GM21447 (cell line): Measurements from ENCODE around the gene FAM168A.

Experiments
- ATAC-seq: cut with Tn5 transposase; IDR thresholded peaks from one replicate; pipeline ENCODE4 v1.9.1; 2021; ENCODE audit not compliant: unreplicated experiment

The FAM168A gene

DNA sequence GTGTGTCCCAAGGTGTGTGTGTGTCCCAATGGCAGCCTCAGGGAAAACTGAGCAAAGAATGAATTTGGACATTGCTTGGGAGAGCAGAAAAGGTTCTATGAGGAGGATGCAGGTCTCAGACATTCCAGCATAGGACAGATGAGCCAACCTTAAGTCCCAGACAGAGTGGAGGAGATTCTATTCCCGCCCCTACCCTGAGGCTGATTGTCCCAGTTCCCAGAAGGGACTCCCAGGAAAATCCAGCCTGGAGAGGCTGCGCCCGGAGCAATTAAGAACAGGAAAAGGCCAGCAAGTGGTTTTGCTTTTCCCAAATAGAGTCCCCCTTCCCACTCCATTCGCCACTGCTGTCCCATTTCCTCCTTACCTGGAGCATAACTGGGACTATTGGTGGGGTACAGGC is 167.6 kb downstream of the FAM168A start:
- no peak for ATAC-seq

DNA sequence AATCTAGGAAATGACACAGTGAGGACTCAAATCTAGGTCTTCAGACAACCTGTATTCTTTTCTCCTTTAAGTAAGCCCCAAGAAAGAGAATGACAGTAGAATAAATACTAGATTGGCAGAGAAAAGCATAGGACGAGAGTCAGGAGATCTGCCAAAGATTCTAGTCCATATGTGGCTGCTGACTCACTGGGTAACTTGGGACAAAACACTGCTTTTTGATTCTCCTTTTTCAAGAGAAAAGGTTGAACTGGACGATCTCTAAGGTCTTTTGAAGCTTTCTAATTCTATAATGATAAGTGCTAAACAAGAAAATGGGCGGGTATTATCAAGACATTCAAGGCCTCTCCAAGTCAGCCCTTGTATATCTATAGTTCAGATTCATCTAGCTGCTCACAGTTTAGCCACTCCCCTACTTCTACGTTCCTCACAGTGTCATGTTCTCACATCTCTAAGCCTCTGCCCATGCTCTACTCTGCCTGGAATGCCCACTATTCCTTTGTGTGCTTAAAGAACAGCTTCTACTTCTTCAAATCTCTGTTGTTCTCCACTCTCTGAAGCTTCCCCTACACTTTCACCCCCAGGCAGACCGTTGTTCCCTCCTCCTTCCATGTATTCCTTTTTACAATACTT is 168.7 kb downstream of the FAM168A start:
- ATAC-seq: no peak

DNA sequence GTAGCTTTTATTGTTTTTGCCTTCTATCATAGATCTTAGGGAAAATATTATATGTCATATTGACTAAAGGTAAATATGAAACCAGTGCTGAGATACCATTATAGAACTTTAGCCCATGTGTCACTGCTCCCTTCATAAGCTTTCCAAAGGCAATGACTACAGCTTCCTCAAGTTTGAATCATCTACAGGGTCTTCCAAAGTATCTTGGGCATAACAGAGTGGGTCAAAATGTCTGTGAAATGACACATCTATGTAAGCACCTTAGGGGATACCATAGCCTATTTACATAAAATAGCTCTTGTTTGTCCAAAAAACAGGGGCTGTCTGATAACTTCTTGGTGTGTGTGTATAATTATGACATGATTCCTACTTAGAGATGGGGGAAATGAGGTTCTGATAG is 169.2 kb downstream of the FAM168A start:
- ATAC-seq: no peak

DNA sequence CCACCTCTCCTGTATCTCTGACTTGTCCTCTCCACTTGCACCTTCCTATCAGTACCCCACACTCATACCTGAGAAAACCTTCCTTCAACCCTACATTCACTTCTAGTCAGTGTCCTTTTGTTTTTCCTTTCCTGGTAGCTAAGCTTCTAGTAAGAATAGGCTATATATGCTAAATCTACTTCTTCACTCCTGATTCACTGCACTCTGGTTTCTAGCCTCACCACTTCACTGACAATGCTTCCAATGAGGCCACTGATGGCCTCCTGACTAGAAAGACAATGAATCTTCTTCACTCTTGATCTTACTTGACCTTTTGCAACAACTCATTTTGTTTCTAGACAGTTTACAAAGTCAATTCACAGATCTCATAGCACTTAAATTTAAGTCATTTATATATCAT is 169.7 kb downstream of the FAM168A start:
- ATAC-seq: no peak

DNA sequence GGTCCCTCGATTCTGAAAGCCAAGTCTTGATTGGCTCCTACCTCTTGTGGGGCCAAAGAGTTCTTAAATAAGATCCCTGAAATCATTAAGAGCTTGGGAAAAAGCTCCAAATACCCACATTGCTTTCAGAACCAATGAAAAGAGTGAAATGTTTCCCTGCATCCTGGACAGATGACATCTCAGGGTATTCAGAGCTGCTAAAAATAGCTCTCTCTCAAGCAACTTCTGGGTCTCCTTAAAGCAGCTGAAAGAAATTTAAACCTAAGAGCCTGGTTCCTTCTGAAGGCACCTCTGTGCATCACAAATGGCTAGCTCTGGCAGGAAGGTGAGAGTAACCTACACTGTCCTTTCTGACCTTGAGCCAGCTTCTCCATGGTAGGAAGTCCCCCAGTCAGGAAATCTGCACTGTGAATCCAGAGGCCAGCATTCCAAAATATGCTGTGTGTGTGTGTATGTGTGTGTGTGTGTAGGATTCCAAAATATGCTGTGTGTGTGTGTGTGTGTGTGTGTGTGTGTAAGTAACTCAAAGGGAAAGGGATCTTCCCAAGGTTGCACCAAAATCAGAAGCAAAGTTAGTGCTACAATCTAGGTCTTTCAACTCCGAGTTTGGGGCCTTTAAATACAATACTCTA is 171.6 kb downstream of the FAM168A start:
- no peak for ATAC-seq

DNA sequence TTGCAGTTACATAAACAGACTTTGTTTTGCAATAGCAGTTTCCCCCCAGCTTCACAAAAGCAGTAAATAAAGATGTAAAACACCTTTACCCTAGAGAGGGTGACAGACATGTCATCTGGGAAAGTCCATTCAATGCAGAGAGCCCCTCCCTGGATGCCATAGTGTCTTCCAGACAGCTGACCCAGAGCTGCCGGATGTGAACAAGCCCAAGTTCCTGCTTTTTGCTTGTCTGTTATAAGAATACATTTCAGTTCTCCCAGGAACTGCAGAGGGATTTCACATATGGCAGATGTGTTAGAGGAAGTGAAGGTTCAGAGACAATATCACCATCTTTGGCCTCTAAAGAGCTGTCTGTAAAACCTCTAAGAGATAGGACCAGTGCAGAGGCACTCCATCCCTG is 172.8 kb downstream of the FAM168A start:
- ATAC-seq: no peak

DNA sequence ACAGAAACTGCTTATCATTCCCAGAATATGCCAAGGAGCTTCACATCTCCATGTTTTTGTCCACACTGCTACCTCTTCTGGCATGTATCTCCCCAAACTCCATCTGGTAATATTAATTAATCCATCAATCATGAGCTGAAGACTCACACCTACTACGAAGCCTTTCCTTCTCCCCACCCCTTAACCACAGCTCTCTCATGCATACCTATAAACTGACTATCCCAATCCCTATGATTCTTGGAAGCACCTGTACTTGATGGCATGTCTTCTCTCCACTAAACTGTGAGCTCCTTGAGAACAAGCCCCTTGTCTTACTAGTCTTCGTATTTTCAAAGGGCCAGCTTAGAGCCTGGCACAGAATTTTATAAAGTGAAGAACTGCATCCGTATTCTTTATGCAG is 174.4 kb downstream of the FAM168A start:
- ATAC-seq: no peak

DNA sequence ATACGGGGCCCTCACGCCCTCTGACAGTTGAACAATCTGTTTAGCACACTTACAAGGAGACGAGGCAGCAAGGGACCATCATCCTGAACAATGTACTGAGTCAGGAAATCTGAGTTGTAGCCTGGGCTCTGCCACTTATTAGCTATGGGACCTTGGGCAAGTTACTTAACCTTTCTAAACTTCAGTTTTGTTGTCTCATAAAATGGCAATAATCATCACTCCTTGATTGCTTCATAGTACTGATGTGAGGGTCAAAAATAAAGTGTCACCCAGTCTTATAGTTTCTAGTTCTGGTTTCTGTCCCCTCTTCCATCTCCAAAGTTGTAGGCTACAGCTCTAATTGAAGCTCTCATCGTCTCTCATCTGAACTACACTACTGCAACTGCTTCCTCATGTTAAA is 175.0 kb downstream of the FAM168A start:
- no peak for ATAC-seq

DNA sequence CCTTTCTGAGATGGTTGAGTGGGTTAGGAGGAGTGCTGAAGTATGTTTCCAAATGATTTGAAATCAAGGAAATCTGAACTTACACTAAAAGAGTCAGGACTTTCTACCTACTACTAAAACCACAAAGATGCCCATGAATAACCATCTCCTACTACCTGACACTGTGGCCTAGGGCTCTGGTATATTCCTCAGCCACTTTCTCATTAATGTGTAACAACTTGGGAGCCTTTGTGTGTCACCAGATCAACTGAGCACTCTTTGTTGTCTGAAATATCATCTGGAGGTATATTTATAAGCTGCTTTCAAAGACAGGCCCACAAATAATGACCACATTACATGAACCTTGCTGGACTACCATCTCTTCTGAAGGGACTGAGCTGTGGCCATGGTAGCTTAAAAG is 177.8 kb downstream of the FAM168A start:
- ATAC-seq: no peak

DNA sequence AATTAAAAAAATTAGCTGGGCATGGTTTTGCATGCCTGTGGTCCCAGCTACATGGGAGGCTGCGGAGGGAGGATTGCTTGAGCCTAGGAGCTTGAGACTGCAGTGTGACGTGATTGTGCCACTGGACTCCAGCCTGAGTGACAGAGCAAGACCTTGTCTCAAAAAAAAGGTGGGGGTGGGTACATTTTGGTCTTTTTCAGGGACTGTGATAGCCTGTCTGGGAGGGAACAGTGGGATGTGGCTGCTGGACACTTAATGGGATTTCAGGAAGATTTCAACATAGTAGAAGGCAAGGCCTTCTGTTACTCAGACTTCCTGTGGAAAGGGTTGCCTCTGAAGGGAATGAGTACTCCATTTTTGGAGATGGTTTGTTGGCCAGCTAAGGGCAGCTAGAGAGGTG is 181.1 kb downstream of the FAM168A start:
- ATAC-seq: no peak

DNA sequence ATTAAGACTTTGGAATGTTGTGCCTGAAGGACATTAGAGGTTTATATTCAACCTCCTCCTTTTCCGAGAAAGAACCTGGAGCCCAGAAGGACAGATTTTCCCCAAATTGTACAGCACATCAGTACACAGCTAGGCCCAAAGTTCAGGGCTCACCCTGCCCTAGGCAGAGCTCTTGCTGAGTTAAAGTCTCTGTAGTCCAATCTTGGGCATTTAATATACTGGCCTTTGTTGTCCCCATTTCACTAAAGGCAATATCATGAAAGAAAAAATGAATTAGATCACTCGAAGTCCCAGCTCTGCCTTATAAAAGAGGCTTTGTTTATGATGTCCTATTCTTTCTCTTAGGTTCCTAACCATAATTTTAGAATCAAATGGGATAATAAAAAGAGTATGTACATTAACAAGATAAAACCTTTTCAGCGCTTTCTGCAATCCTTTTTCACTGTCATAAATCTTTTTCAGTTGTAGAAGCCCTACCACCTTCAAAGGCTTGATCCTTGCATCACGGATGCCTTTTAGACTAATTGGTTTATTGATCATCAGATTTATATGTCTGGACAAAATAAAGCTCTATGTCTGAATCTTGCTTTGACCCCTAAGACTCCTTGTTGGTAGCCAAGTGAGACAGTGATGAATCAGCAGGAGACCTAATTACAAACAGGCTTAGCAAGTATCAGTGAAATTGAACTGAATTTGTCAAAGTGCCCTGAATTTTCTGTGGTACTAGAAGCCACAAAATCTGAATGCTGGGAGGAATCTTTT is 181.9 kb downstream of the FAM168A start:
- no peak for ATAC-seq

DNA sequence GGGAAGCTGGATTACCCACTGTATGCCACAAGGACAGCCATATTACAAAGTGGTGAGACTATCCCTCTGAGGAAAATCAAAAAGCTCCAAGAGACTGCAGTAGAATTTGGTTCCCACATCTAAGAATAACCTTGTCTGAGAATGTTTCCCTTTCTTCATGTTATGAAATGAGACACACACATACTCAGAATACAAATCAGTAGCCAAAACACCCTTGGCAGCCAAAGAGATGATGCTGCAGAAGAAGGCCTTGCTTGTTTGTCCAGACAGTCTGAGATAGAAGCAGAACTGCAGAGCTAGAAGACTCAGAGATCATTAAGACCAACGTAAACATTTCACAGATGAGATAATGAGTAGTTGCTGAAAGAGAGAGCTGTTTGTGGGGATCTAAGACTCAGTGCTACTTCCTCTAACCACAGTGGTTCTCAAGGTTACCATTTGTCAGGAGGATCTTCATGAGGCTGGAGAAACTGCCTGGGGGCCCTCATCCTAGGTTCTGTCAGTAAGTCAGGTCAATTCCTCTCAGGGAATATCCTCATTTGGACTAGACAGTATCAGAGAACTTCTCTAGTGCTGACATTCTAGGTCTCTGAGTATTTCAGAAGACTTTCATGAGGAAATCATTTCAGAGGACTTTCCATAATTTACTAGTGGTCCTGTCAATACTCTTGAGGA is 182.8 kb downstream of the FAM168A start:
- no peak for ATAC-seq

DNA sequence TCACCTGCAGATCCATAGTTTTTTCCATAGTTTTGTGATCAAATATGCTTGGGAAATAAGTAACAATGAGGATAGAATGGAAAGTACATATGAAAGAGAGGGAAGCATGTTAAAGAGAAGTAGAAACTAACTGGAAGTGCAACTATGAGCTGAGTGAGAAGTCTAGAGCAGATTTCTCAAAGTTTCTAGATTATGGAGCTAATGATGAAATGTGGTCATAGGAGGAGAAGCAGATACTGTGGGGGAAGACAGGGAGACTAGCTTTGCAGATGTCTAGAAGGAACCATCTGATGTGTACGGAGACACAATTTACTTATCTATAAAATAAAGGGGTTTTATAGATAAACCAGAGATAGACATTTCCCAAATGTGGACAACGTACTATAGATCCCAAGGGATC is 184.7 kb downstream of the FAM168A start:
- ATAC-seq: no peak

DNA sequence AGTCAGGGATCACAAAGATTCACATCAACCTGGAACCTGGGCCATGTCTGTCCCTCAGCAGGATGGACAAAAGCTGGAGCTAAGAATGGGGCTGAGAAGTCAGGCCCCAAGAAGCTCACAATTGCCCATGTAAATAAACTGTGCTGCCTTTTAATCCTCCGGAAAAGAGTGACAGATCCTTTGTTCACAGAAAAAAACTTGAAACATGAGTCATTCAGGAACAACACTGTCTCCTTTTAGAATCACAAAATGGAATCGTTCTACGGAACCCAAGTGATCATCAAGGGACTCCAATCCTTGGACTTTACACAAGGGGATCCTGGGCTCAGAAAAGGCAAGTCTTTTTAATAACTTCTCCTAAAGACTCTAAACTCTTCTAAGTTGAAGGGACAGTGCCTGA is 185.6 kb downstream of the FAM168A start:
- ATAC-seq: no peak

DNA sequence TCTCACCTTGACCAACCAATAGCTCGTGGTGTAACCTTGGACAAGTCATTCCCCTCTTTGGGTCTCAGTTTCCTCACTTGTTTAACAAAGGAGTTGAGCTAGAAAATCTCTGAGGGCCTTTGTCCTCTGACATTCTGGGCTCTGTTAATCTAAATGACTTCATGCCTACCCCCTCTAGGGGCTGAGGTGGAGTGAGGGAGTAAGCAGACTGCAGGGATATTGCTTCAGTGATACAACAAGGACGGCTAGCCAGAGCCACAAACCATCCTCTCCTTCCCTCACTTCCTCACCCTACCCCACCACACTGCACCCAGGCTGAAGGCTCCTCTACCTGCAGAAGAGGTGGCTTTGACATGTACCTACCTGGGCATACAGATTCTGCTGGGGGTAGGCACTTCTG is 186.9 kb downstream of the FAM168A start:
- ATAC-seq: no peak

DNA sequence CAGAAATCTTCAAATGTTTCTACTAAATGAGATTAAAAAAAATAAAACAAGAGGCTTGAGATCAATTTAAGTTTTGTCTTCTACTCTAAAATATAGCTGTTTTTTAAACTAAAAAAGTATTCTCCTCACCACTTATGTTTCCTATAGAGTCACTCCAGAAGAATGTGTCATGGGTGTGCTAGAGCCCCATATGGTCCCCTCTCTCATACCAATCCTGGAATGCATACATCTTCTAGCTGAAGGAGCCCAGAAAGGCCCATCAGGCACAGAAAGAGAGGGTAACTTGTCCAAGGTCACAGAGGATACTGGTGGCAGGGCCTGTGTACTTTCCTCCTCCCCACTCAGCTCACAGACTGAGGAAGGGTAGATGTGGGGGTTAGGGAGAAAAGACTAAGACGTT is 187.3 kb downstream of the FAM168A start:
- ATAC-seq: no peak

DNA sequence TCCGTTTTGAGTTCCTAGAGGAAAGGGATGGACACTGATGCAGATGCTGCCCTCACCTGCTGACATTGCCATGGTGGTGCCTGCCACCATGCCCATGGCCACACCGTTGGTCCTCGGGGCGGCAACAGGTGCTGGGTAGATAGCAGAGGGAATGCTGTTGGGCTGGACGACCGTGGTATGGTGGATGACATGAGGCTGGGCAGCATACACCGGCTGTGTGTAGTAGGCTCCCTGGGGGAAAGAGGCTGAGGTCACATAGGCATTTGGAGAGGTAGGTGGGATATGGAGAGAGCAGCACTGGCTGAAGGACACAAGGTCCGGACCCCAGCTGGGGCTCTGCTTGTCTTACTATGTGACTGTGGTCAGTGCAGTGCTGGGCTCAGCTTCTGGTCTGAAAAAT is 188.5 kb downstream of the FAM168A start:
- ATAC-seq: no peak

DNA sequence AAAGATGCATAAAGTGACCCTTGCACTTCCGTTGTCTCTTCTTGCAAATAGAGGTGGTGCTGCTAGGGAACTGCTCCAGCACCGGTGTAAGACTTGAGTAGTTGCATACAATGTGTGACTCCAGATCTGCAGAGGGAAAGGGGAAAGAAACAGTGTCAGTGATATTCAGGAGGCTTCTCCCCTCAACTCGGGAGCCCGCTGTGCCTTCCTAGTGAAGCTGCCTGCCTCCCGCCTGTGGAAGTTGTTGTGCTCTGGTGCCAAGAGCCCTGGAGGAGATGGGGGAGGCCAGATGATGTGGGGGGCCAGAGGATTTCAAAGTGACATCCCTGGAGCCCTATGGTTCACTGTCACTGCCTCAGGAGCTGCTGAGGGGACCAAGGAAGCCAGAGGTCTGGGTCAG is 191.3 kb downstream of the FAM168A start:
- no peak for ATAC-seq

DNA sequence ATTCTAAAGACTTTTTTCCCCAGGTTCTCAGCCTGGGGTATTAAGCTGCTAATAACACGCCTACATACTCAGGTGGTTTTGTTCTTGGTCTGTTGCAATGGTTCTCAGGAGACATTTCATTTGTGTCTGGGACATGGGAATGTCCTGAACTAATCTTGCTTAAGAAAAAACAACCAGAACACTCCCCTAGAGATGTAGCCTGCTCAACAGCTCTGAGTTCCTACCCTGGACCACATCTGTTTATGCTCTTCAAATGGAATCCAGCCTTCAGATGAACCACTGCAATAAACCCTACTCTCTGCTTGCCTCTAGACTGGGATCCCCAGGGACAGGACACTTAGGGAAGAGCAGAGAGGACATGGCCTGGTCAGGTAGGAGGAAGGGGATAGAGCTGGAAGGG is 191.8 kb downstream of the FAM168A start:
- ATAC-seq: no peak

DNA sequence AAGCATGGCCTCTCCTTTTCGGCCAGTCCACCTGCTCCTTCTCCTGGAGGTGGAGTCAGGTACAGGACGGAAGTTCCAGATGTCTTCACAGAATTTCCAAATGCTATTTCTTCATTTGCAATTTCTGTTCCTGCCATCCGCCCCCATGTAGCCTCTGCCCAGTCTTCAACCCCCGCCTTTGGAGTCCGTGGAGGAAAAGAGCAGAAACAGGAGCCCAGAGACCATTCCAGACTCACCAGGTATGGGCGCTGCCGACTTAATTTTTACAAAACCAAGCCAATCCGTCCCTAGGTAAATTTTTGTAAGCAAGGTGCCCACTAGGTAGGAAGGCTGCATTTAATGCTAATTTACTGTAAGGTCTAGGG is 192.8 kb downstream of the FAM168A start:
- ATAC-seq: no peak

DNA sequence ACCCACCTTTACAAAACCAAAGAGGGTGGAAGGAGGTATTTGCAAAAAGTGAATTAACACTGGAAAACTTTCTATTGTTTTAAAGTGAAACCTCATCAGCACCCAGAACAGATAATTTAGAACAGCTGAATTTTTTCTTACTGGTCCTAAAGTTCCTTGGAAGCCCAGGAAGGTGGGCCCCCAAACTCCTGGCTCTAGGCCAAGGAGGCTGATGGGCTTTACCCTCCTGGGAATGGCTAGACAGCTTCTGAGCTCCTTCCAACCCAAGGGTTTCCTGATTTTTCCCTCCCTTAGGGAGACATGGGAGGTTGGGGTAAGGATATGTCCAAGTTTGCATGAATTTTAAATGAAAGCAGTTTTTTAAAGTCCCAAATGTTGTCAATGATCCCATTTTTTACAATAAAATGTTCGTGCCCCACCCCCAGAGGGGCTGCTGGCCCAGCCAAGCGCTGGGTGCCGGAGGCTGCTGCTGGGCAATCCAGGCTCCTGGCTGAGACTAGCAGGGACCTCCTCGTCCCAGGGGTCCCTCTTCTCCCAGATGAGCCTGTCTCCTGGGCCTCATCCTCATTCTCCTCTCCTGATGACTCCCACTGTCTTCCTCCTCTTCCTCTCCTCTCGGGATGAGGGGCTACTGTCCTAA is 193.3 kb downstream of the FAM168A start:
- no peak for ATAC-seq

DNA sequence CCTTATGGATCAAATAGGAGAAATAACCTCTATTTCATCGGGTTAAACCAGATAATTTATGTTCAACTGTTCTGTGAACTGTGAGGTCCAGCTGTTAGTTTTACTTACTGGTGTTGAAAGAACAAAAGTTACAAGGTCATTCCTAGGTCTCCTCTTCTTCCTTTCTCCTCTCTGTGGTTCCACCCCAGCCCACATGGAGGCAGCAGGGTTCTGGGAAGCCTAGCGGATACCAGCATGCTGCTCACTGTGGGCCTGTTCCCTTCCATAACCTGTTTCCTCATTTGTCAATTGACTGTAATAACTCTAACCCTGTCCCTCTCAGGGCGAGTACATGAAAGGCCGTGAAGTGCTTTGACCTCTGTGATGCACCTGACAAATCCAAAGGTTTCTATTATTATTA is 193.9 kb downstream of the FAM168A start:
- ATAC-seq: no peak
